ENCODE results near the gene PITPNC1. TPM values are rescaled to one million over a fixed set of nuclear protein-coding genes. Genes with fewer than 3 reads are reported as not detected.
A peak's percentile ranks its signal among the peaks of the same experiment; 100 is the strongest.

PITPNC1 gene
- total RNA-seq, 1 experiment from 2014 or later, result 35.5 TPM

GRCh38 chr17:67448449-67448848 lies 71.4 kb downstream of the PITPNC1 start:
- ChIA-PET CTCF (no interaction called here), POLR2A (ENCODE audit: low non-redundant PET) (no interaction called here)
- no peak for TF ChIP-seq CTCF (conservative IDR thresholded peaks at IDR 0.05; ENCODE audit: low read depth, low read length)
- no peak for TF ChIP-seq EZH2 (IDR thresholded peaks at IDR 0.05; ENCODE audit: borderline replicate concordance, low read depth, low read length, poor library complexity, severe bottlenecking)
- Histone ChIP-seq H3K9me3 (ENCODE audit: low read depth, low read length, poor library complexity, severe bottlenecking) (no peaks in the 10 kb centered on the region), H3K27ac (ENCODE audit: low read depth, low read length, poor library complexity, severe bottlenecking) (no peak overlapping the region), H3K4me3 (ENCODE audit: low read depth, low read length, poor library complexity, severe bottlenecking) (no peak overlapping the region), H3K4me1 (ENCODE audit: insufficient read depth, low read length, poor library complexity, severe bottlenecking) (peaks cover 42% of the 10 kb centered on the region), H3K36me3 (ENCODE audit: insufficient read depth, low read length, poor library complexity, severe bottlenecking) (no peaks in the 10 kb centered on the region), H3K27me3 (replicated peaks; ENCODE audit: insufficient read depth, low read depth, low read length, poor library complexity) (no peaks in the 10 kb centered on the region)
- no TSS peak for BruUV-seq (replicated peaks)
- DNase-seq (ENCODE audit: low spot score), result no peak
- intact Hi-C loops (cut with micrococcal nuclease; ENCODE audit: unreplicated experiment), result no loop called here

GRCh38 chr17:67449065-67449464 lies 72.0 kb downstream of the PITPNC1 start:
- CTCF ChIA-PET, result no interaction called here
- intact Hi-C loops (cut with micrococcal nuclease; ENCODE audit: unreplicated experiment), result no loop called here
- POLR2A ChIA-PET (ENCODE audit: low non-redundant PET), result no interaction called here

GRCh38 chr17:67449845-67450755 lies 73.0 kb downstream of the PITPNC1 start:
- ChIA-PET POLR2A (ENCODE audit: low non-redundant PET) (no interaction called here), CTCF (no interaction called here)
- no TSS peak for BruUV-seq (replicated peaks)
- intact Hi-C loops (cut with micrococcal nuclease; ENCODE audit: unreplicated experiment), result no loop called here
- Histone ChIP-seq H3K27ac (ENCODE audit: low read depth, low read length, poor library complexity, severe bottlenecking) (no peak overlapping the region), H3K4me3 (ENCODE audit: low read depth, low read length, poor library complexity, severe bottlenecking) (no peak overlapping the region), H3K9me3 (ENCODE audit: low read depth, low read length, poor library complexity, severe bottlenecking) (no peaks in the 10 kb centered on the region), H3K27me3 (replicated peaks; ENCODE audit: insufficient read depth, low read depth, low read length, poor library complexity) (no peaks in the 10 kb centered on the region), H3K36me3 (ENCODE audit: insufficient read depth, low read length, poor library complexity, severe bottlenecking) (no peaks in the 10 kb centered on the region), H3K4me1 (ENCODE audit: insufficient read depth, low read length, poor library complexity, severe bottlenecking) (peaks cover 26% of the 10 kb centered on the region)
- no peak for DNase-seq (ENCODE audit: low spot score)
- TF ChIP-seq EZH2 (IDR thresholded peaks at IDR 0.05; ENCODE audit: borderline replicate concordance, low read depth, low read length, poor library complexity, severe bottlenecking), result no peak
- no peak for TF ChIP-seq CTCF (conservative IDR thresholded peaks at IDR 0.05; ENCODE audit: low read depth, low read length)

More at GRCh38 chr17:67449065-67449464, 72.0 kb downstream of the PITPNC1 start:
- Histone ChIP-seq H3K27ac (ENCODE audit: low read depth, low read length, poor library complexity, severe bottlenecking) (peak overlapping the region; percentile 9), H3K9me3 (ENCODE audit: low read depth, low read length, poor library complexity, severe bottlenecking) (no peaks in the 10 kb centered on the region), H3K36me3 (ENCODE audit: insufficient read depth, low read length, poor library complexity, severe bottlenecking) (no peaks in the 10 kb centered on the region), H3K27me3 (replicated peaks; ENCODE audit: insufficient read depth, low read depth, low read length, poor library complexity) (no peaks in the 10 kb centered on the region), H3K4me3 (ENCODE audit: low read depth, low read length, poor library complexity, severe bottlenecking) (no peak overlapping the region), H3K4me1 (ENCODE audit: insufficient read depth, low read length, poor library complexity, severe bottlenecking) (peaks cover 36% of the 10 kb centered on the region)
- DNase-seq (ENCODE audit: low spot score), result no peak
- BruUV-seq (replicated peaks), result no TSS peak
- no peak for TF ChIP-seq EZH2 (IDR thresholded peaks at IDR 0.05; ENCODE audit: borderline replicate concordance, low read depth, low read length, poor library complexity, severe bottlenecking)
- no peak for TF ChIP-seq CTCF (conservative IDR thresholded peaks at IDR 0.05; ENCODE audit: low read depth, low read length)

All from A673 (cell line).